Measurements from ENCODE around the gene REG1B. TPM values are rescaled to one million over a fixed set of nuclear protein-coding genes. Genes with fewer than 3 reads are reported as not detected.

The REG1B gene
- total and polyA plus RNA-seq, 7 donors: 0.38 to 2.2 (median 0.66) TPM; not detected in 3

DNA sequence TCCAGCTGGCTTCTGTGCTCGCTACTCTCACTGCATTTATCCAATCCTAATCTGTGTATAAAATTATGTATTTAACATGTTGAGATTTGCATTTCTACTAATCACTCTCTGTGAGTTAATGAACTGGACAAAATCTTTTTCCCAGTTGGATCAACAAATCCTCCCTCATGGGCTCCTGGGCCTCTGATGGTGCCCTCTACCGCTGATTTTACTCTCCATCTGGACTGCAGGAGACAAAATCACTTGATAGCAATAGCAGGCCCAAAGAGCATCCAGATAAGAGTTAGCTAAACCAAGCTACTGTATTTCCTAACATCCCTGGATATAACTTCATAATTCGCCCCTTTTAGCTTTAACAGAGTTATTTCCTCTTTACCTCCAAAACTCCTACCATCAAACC is 47.8 kb downstream of the REG1B start:
- Histone ChIP-seq H3K4me1 (no peaks in the 10 kb centered on the region), H3K36me3 (ENCODE audit: insufficient read depth in 1 of 2, low read depth in 1 of 2) (no peaks in the 10 kb centered on the region), H3K4me3 (no peak overlapping the region), H3K27ac (no peak overlapping the region), H3K27me3 (ENCODE audit: insufficient read depth in 3 of 3, low read length in 2 of 3) (no peaks in the 10 kb centered on the region), H3K9me3 (no peaks in the 10 kb centered on the region)
- ATAC-seq: no peak
- intact Hi-C loops (cut with DNase I): loop anchor here in 1 of 2 donors (2.0 kb wide), 1 partner anchor 181 kb away; no protein-coding TSS in a partner anchor
- WGBS, 3 donors: 61 to 67% (median 67%) methylated on average over 3 of the region's 3 CpGs
- TF ChIP-seq, protein P1, sequence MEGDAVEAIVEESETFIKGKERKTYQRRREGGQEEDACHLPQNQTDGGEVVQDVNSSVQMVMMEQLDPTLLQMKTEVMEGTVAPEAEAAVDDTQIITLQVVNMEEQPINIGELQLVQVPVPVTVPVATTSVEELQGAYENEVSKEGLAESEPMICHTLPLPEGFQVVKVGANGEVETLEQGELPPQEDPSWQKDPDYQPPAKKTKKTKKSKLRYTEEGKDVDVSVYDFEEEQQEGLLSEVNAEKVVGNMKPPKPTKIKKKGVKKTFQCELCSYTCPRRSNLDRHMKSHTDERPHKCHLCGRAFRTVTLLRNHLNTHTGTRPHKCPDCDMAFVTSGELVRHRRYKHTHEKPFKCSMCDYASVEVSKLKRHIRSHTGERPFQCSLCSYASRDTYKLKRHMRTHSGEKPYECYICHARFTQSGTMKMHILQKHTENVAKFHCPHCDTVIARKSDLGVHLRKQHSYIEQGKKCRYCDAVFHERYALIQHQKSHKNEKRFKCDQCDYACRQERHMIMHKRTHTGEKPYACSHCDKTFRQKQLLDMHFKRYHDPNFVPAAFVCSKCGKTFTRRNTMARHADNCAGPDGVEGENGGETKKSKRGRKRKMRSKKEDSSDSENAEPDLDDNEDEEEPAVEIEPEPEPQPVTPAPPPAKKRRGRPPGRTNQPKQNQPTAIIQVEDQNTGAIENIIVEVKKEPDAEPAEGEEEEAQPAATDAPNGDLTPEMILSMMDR (IDR thresholded peaks at IDR 0.05): no peak
- DNase-seq: no peak

Other genes starting within 250 kb of the REG1B start
- not detected for gene REG3G, start 62.3 kb downstream of the REG1B start, total RNA-seq
- gene REG3G, start 62.3 kb downstream of the REG1B start, polyA plus RNA-seq: under 1 TPM in 1 of 3 donors, not detected in 2; 0.23 TPM
- gene REG1A, start 32.5 kb upstream of the REG1B start, total RNA-seq: under 1 TPM in 2 of 4 donors, not detected in 2; 0.55 to 0.95 TPM
- 1 to 10 TPM in 2 of 3 donors, under 1 TPM in 1; 0.13 to 8.3 (median 2.1) TPM for gene REG1A, start 32.5 kb upstream of the REG1B start, polyA plus RNA-seq
- not detected for gene REG3A, start 71.8 kb upstream of the REG1B start, total RNA-seq
- gene REG3A, start 71.8 kb upstream of the REG1B start, polyA plus RNA-seq: under 1 TPM in 1 of 3 donors, not detected in 2; 0.53 TPM